RWPE1 (cell line): ENCODE data around the gene RSPO3.

Experiments
- CTCF ChIA-PET: fragments of 350-600 bp; sonication (Branson Sonifier 250); formaldehyde crosslinking; extraction: SDS; loops from one replicate; lab custom pipeline; 2021; lab: Yijun Ruan, JAX
- POLR2A ChIA-PET: fragments of 400-600 bp; formaldehyde crosslinking; extraction: SDS; loops from one replicate; lab custom pipeline; 2020; ENCODE audit warnings: antibody characterized with exemption; ENCODE audit not compliant: low non-redundant PET; lab: Yijun Ruan, JAX
- DNase-seq: peaks from one replicate; pipeline ENCODE4 v3.0.0; 2012; ENCODE audit warnings: low spot score
- H3K27ac ChIP-seq: fragments of 450-650 bp; 2 replicates; pipeline ENCODE4 v1.5.1; 2017
- TF ChIP-seq, protein P1 (sequence below): fragments of 450-650 bp; conservative IDR thresholded peaks from 2 replicates; pipeline ENCODE4 v1.5.1; 2017; ENCODE audit warnings: low read depth, mild to moderate bottlenecking

RSPO3 gene

DNA sequence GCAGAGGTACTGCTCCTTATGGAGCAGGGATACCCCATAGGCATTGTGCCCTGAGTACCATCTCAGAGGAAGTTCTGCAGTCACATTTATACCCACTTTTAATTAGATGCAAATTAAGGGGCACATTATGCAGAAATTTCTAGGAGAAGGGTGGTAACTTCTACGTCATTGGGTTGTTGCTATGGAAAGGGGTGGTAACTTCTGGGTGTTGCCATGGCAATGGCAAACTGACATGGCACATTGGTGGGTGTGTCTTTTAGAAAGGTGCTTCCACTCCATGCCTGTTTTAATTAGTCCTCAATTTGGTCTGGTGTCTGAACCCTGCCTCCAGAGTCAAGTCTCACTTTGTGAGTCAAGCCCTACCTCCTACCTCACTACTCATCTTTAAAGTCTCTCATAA lies 42.0 kb downstream of the RSPO3 start:
- no peak for DNase-seq
- TF ChIP-seq, protein P1, sequence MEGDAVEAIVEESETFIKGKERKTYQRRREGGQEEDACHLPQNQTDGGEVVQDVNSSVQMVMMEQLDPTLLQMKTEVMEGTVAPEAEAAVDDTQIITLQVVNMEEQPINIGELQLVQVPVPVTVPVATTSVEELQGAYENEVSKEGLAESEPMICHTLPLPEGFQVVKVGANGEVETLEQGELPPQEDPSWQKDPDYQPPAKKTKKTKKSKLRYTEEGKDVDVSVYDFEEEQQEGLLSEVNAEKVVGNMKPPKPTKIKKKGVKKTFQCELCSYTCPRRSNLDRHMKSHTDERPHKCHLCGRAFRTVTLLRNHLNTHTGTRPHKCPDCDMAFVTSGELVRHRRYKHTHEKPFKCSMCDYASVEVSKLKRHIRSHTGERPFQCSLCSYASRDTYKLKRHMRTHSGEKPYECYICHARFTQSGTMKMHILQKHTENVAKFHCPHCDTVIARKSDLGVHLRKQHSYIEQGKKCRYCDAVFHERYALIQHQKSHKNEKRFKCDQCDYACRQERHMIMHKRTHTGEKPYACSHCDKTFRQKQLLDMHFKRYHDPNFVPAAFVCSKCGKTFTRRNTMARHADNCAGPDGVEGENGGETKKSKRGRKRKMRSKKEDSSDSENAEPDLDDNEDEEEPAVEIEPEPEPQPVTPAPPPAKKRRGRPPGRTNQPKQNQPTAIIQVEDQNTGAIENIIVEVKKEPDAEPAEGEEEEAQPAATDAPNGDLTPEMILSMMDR: no peak
- H3K27ac ChIP-seq: no peak overlapping the region
- ChIA-PET POLR2A (no interaction called here), CTCF (no interaction called here)

DNA sequence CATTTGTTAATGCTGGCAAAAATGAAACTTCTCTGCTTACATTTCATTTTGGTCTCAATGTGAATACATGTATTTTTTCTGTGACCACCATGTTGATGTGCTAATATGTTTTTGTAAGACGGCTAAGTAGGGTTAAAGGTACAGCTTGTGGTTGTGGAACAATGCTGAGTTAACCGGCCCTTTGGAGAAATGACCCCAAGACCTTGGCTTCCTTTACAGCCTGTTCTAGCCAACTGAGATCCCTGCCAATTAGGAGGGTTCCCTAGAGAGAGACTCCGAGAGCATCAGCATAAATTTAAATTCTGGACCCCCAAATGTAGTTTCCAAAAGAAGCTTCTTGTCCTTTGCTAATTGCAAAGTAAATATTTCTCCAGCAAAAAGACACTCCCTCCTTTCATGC lies 44.4 kb downstream of the RSPO3 start:
- POLR2A ChIA-PET: no interaction called here
- H3K27ac ChIP-seq: no peak overlapping the region
- no peak for DNase-seq
- CTCF ChIA-PET: no interaction called here
- TF ChIP-seq, protein P1: no peak

DNA sequence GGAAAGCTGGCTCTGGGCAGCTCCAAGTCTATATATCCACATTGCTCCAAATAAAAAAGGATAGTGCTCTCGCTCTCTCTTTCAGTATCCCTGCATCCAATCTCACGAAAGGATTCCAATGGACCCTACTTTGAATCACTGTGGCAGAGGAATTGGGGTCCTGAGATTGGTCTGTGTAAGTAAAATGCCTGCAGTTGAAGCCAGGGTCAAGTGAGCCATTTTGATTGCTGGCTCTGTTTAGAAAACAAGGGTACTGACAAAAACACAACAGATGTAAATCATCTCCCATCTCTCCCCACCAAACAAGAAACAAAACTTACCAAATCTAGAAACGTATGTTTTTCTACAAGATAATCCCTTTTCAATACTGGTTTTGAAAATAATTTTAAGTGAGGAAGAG lies 45.6 kb downstream of the RSPO3 start:
- TF ChIP-seq, protein P1: no peak
- CTCF ChIA-PET: no interaction called here
- no peak overlapping the region for H3K27ac ChIP-seq
- POLR2A ChIA-PET: no interaction called here
- DNase-seq: no peak

DNA sequence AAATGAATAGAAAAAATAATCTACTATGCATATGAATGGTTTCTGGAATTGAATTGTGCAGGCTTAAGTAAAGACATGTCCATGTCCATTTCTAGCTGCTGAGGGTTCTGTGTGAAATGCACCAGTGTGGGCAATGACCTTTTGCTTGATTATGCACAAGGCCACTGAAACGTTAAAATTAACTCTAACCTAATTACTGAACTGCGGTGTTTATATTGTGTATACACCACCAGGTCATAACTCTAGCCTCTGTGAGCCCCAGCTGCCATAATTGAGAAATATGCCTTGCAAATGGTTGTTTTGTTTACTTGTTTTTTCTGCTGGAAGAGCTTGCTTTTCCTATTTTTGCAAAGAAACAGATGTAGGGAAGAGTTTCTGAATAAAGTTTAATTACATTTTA lies 46.1 kb downstream of the RSPO3 start:
- no peak for DNase-seq
- TF ChIP-seq, protein P1: no peak
- no peak overlapping the region for H3K27ac ChIP-seq
- ChIA-PET POLR2A (no interaction called here), CTCF (no interaction called here)

DNA sequence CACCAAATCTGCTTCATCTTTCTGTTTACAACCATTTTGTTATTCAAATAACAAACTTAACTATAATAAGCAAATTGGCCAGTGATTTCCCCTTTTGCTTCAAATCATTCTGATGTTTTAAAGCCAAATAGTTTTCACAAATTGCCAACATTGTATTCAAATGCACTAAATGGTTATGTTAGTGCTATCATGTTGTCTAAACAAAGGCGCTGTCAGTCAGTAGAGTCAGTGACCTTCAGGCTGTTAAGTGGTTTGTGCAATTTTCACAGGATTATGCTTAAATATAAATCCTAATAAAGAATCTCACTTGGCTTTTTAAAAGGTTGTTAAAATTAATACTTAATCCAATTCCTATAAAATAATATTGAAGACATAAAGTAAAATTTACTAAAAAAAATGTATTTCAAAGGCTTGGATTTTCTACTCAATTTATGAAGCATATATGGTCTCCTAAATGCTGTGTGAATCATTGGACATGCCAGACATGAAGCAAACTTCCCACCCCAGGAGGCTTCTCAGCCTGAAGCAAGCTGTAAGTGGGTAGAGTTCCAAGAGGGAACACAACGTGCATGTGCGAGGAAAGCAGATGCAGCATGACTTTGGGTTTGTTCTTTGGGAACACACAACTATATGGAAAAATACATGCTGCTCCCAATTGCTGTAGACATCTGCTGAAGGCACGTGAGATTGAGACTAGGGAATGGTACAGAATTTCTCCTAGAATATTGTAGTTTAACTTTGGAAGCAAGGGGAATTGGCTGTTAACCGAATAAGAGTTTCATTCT lies 54.9 kb downstream of the RSPO3 start:
- no peak for DNase-seq
- CTCF ChIA-PET: no interaction called here

DNA sequence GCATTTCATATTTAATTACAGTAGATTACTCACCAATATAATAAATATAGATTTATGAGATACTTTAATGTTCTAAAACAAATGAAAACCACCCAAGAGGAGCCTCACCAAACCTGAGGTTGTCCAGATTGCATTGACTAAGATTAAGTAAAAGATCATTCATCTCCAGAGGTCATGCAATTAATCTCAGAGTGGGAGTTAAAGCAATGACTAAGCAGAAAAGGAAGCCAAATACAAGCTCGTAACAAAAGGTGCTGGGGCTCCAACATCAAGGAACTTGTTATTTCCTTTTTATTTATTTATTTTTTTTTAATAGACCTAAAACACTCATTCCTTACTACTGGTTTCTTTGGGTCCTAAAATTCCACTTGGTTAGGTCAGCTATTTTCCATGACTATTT lies 57.7 kb downstream of the RSPO3 start:
- no peak for DNase-seq
- TF ChIP-seq, protein P1: no peak
- ChIA-PET CTCF (interaction anchor here (0.7 kb wide), 2 partner anchors 9 to 123 kb away, joined by 3 read pairs; no protein-coding TSS in a partner anchor), POLR2A (no interaction called here)
- H3K27ac ChIP-seq: no peak overlapping the region

More for the DNA sequence above, 54.9 kb downstream of the RSPO3 start:
- no peak overlapping the region for H3K27ac ChIP-seq
- TF ChIP-seq, protein P1: no peak
- POLR2A ChIA-PET: no interaction called here
